OCI-LY1 (cell line): ENCODE measurements around the gene DNAH14.

ENCODE experiments used
- CTCF ChIP-seq: fragments of 200-600 bp; sonication (generic), shearing (Covaris generic); IDR thresholded peaks from 2 replicates; pipeline ENCODE4 v1.5.1; 2017; ENCODE audit warnings: mild to moderate bottlenecking, antibody characterized with exemption, low read length, moderate library complexity, mixed read lengths
- EZH2 ChIP-seq: fragments of 200-600 bp; sonication (generic), shearing (Covaris generic); IDR thresholded peaks from 2 replicates; pipeline ENCODE4 v1.8.0; 2017; ENCODE audit warnings: borderline replicate concordance, mixed run types, mild to moderate bottlenecking, antibody characterized with exemption, low read length, moderate library complexity, mixed read lengths

DNA sequence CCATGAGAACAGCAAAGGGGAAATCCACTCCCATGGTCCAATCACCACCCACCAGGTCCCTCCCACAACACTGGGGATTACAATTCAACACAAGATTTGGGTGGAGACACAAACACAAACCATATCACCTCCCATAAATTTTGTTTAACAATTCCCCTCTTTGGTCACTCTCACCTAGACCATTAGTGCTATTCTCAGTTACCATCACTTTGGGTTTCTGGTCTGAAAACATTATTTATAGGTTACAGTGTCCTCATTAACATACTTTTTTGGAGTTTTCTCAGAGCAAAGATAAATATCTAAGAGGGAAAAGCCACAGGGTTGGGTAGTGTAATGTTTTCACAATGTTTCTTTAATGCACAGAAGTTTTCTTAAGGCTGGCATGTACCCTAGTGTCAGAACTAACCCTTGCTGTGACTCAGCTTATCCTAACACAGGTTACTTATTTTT lies 47.7 kb upstream of the DNAH14 start:
- TF ChIP-seq CTCF (no peak), EZH2 (no peak)
